ENCODE results near the gene CLEC5A. TPM values are rescaled to one million over a fixed set of nuclear protein-coding genes. Genes with fewer than 3 reads are reported as not detected.
A peak's percentile ranks its signal among the peaks of the same experiment; 100 is the strongest.
"Not testable (repeated sequence)": the region's sequence is repeated elsewhere in the genome, so short reads cannot be mapped to it uniquely, and the experiment has no call there.

CLEC5A gene
- total RNA-seq, 1 donor from 2014 or later, result not detected

GRCh38 chr7:141949021-141949420 is 2.2 kb upstream of the CLEC5A start:
- no peak for DNase-seq (ENCODE audit: low read depth)

- DNase-seq (ENCODE audit: low read depth), result no peak
Measured at GRCh38 chr7:141945356-141945755, 1.4 kb downstream of the CLEC5A start.

GRCh38 chr7:141944811-141945210 is 2.0 kb downstream of the CLEC5A start:
- no peak for DNase-seq (ENCODE audit: low read depth)

- no peak for DNase-seq (ENCODE audit: low read depth)
Measured at GRCh38 chr7:141943846-141944245, 2.9 kb downstream of the CLEC5A start.

GRCh38 chr7:141941075-141941474 is 5.7 kb downstream of the CLEC5A start:
- DNase-seq (ENCODE audit: low read depth), result no peak

- no peak for DNase-seq (ENCODE audit: low read depth)
Measured at GRCh38 chr7:141930211-141930610, 16.6 kb downstream of the CLEC5A start.

GRCh38 chr7:141928845-141929195 is 18.0 kb downstream of the CLEC5A start:
- no peak for DNase-seq (ENCODE audit: low read depth)

GRCh38 chr7:141928146-141928844 is 18.5 kb downstream of the CLEC5A start:
- DNase-seq (ENCODE audit: low read depth), result no peak

- peak; percentile 1 for DNase-seq (ENCODE audit: low read depth)
Measured at GRCh38 chr7:141920281-141920680, 26.5 kb downstream of the CLEC5A start.

- DNase-seq (ENCODE audit: low read depth), result no peak
Measured at GRCh38 chr7:141916099-141916498, 30.7 kb downstream of the CLEC5A start, which contains the start of gene OR9A4. TSS of gene OR9A4 (plus strand) at chr7:141916399. CDS start at chr7:141918876, 2,477 bp downstream.

- peak; percentile 61 for DNase-seq (ENCODE audit: low read depth)
Measured at GRCh38 chr7:141915565-141915964, 31.2 kb downstream of the CLEC5A start.

- no peak for DNase-seq (ENCODE audit: low read depth)
Measured at GRCh38 chr7:141911391-141911790, 35.4 kb downstream of the CLEC5A start.

GRCh38 chr7:141906285-141906684 is 40.5 kb downstream of the CLEC5A start:
- no peak for DNase-seq (ENCODE audit: low read depth)

GRCh38 chr7:141899366-141899765 is 47.4 kb downstream of the CLEC5A start:
- DNase-seq (ENCODE audit: low read depth), result not testable (repeated sequence)

GRCh38 chr7:141891336-141891735 is 55.4 kb downstream of the CLEC5A start:
- DNase-seq (ENCODE audit: low read depth), result no peak

- DNase-seq (ENCODE audit: low read depth), result no peak
Measured at GRCh38 chr7:141889321-141889720, 57.5 kb downstream of the CLEC5A start.

GRCh38 chr7:141884539-141885225 is 62.1 kb downstream of the CLEC5A start:
- DNase-seq (ENCODE audit: low read depth), result no peak

GRCh38 chr7:141880960-141881359 is 65.8 kb downstream of the CLEC5A start:
- DNase-seq (ENCODE audit: low read depth), result no peak

- no peak for DNase-seq (ENCODE audit: low read depth)
Measured at GRCh38 chr7:141877365-141877764, 69.4 kb downstream of the CLEC5A start.
